ENCODE data around the gene ZFYVE28.

ZFYVE28 gene

GRCh38 chr4:2259036-2259540 is 159.4 kb downstream of the ZFYVE28 start:
- CTCF ChIA-PET = interaction anchor here (2.1 kb wide), 1 partner anchor 13 kb away, joined by 4 read pairs; no protein-coding TSS in a partner anchor
- no peaks in the 10 kb centered on the region for H3K27me3 ChIP-seq (replicated peaks in 2 of 5; ENCODE audit: control insufficient read depth in 4 of 5, insufficient read depth in 5 of 5, low read length in 4 of 5)
- no peak overlapping the region for H3K4me3 ChIP-seq (ENCODE audit: control insufficient read depth in 1 of 7, extremely low read depth in 1 of 7, insufficient read depth in 4 of 7, low read depth in 2 of 7, low read length in 6 of 7)
- no peak for DNase-seq
- no peaks in the 10 kb centered on the region for H3K9me3 ChIP-seq (ENCODE audit: control extremely low read depth in 1 of 5, control insufficient read depth in 4 of 5, insufficient read depth in 2 of 5, low read depth in 1 of 5, low read length in 4 of 5)
- no peak overlapping the region for H3K27ac ChIP-seq (ENCODE audit: insufficient read depth in 1 of 2, low read depth in 1 of 2, low read length in 2 of 2, poor library complexity in 1 of 2, severe bottlenecking in 2 of 2)
- POLR2A ChIA-PET = interaction anchor here (1.1 to 1.3 kb wide), 2 partner anchors 10 to 11 kb away, joined by 3 to 4 read pairs; no protein-coding TSS in a partner anchor
- peaks cover 4 to 54% (median 18%) of the 10 kb centered on the region in 4 experiments for H3K36me3 ChIP-seq (ENCODE audit: control insufficient read depth in 4 of 4, insufficient read depth in 4 of 4, low read length in 3 of 4)
- 94% methylated on average over 12 of the region's 13 CpGs for WGBS (ENCODE audit: insufficient coverage)
- H3K4me1 ChIP-seq (ENCODE audit: control extremely low read depth in 1 of 4, control insufficient read depth in 4 of 4, insufficient read depth in 4 of 4, low read length in 3 of 4) = peaks cover 0 to 33% (median 20%) of the 10 kb centered on the region in 4 experiments

GRCh38 chr4:2258091-2259035 is 160.1 kb downstream of the ZFYVE28 start:
- ChIA-PET CTCF (interaction anchor here (1.1 to 2.7 kb wide), 4 partner anchors 12 to 156 kb away, joined by 3 to 9 read pairs (median 4); no protein-coding TSS in a partner anchor), POLR2A (no interaction called here)
- Histone ChIP-seq H3K27ac (ENCODE audit: insufficient read depth in 1 of 2, low read depth in 1 of 2, low read length in 2 of 2, poor library complexity in 1 of 2, severe bottlenecking in 2 of 2) (no peak overlapping the region), H3K4me3 (ENCODE audit: control insufficient read depth in 1 of 7, extremely low read depth in 1 of 7, insufficient read depth in 4 of 7, low read depth in 2 of 7, low read length in 6 of 7) (no peak overlapping the region), H3K27me3 (replicated peaks in 2 of 5; ENCODE audit: control insufficient read depth in 4 of 5, insufficient read depth in 5 of 5, low read length in 4 of 5) (no peaks in the 10 kb centered on the region), H3K36me3 (ENCODE audit: control insufficient read depth in 4 of 4, insufficient read depth in 4 of 4, low read length in 3 of 4) (peaks cover 4 to 61% (median 19%) of the 10 kb centered on the region in 4 experiments), H3K9me3 (ENCODE audit: control extremely low read depth in 1 of 5, control insufficient read depth in 4 of 5, insufficient read depth in 2 of 5, low read depth in 1 of 5, low read length in 4 of 5) (no peaks in the 10 kb centered on the region), H3K4me1 (ENCODE audit: control extremely low read depth in 1 of 4, control insufficient read depth in 4 of 4, insufficient read depth in 4 of 4, low read length in 3 of 4) (peaks cover 0 to 31% (median 19%) of the 10 kb centered on the region in 4 experiments)
- DNase-seq = no peak
- WGBS (ENCODE audit: insufficient coverage) = 94% methylated on average over 16 of the region's 18 CpGs

DNA sequence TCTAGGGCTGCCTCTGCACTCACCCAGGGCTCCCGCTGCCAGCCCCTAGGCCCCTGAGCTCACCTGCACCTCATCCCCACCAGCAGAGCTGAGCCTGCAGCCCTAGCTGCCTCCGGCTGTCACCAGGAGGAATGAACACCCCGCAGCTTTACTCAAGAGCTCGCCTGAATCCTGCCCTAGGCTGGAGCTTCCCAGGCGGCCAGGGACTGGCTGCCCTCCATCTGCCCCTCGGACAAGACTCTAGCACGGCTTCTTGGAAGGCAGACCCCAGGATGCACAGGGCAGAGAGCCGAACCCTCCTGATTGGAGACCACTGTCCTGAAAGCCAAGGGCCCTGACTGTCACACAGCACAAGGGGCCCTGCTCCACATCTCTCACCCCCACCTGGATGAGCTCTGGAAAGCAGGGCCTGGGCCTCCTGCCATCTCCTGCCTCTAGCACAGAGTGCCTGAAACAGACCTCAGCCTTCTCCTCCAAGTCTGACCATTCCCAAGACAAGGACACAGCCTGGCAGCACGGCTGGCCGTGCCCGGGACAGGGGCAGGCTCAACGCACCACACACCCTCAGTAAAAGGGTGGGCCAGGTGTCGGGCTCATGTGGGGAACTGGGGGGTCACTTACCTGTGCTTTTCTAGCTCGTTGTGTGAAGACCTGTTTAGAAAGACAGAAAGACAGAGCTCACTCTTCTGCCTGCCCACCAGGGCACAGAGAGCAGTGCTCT is 160.9 kb downstream of the ZFYVE28 start:
- ChIA-PET CTCF (interaction anchor here (1.1 to 2.7 kb wide), 5 partner anchors 24 to 156 kb away, joined by 3 to 9 read pairs (median 4); no protein-coding TSS in a partner anchor), POLR2A (interaction anchor here (0.6 to 0.8 kb wide), 2 partner anchors 13 to 34 kb away, joined by 3 read pairs; no protein-coding TSS in a partner anchor)
- Histone ChIP-seq H3K27me3 (replicated peaks in 2 of 5; ENCODE audit: control insufficient read depth in 4 of 5, insufficient read depth in 5 of 5, low read length in 4 of 5) (no peaks in the 10 kb centered on the region), H3K4me1 (ENCODE audit: control extremely low read depth in 1 of 4, control insufficient read depth in 4 of 4, insufficient read depth in 4 of 4, low read length in 3 of 4) (peaks cover 0 to 25% (median 13%) of the 10 kb centered on the region in 4 experiments), H3K9me3 (ENCODE audit: control extremely low read depth in 1 of 5, control insufficient read depth in 4 of 5, insufficient read depth in 2 of 5, low read depth in 1 of 5, low read length in 4 of 5) (no peaks in the 10 kb centered on the region), H3K36me3 (ENCODE audit: control insufficient read depth in 4 of 4, insufficient read depth in 4 of 4, low read length in 3 of 4) (peaks cover 4 to 70% (median 23%) of the 10 kb centered on the region in 4 experiments), H3K27ac (ENCODE audit: insufficient read depth in 1 of 2, low read depth in 1 of 2, low read length in 2 of 2, poor library complexity in 1 of 2, severe bottlenecking in 2 of 2) (no peak overlapping the region), H3K4me3 (ENCODE audit: control insufficient read depth in 1 of 7, extremely low read depth in 1 of 7, insufficient read depth in 4 of 7, low read depth in 2 of 7, low read length in 6 of 7) (no peak overlapping the region)
- WGBS (ENCODE audit: insufficient coverage) = 97% methylated on average over 12 of the region's 14 CpGs
- no peak for DNase-seq

GRCh38 chr4:2256781-2257191 is 161.7 kb downstream of the ZFYVE28 start:
- CTCF ChIA-PET = interaction anchor here (1.1 to 2.7 kb wide), 4 partner anchors 25 to 157 kb away, joined by 3 to 9 read pairs (median 4); no protein-coding TSS in a partner anchor
- H3K9me3 ChIP-seq (ENCODE audit: control extremely low read depth in 1 of 5, control insufficient read depth in 4 of 5, insufficient read depth in 2 of 5, low read depth in 1 of 5, low read length in 4 of 5) = no peaks in the 10 kb centered on the region
- POLR2A ChIA-PET = interaction anchor here (0.8 kb wide), 1 partner anchor 34 kb away, joined by 3 read pairs; no protein-coding TSS in a partner anchor
- H3K36me3 ChIP-seq (ENCODE audit: control insufficient read depth in 4 of 4, insufficient read depth in 4 of 4, low read length in 3 of 4) = peaks cover 4 to 77% (median 23%) of the 10 kb centered on the region in 4 experiments
- 84% methylated on average over 11 of the region's 12 CpGs for WGBS (ENCODE audit: insufficient coverage)
- H3K27me3 ChIP-seq (replicated peaks in 2 of 5; ENCODE audit: control insufficient read depth in 4 of 5, insufficient read depth in 5 of 5, low read length in 4 of 5) = no peaks in the 10 kb centered on the region
- H3K4me3 ChIP-seq (ENCODE audit: control insufficient read depth in 1 of 7, extremely low read depth in 1 of 7, insufficient read depth in 4 of 7, low read depth in 2 of 7, low read length in 6 of 7) = no peak overlapping the region
- H3K4me1 ChIP-seq (ENCODE audit: control extremely low read depth in 1 of 4, control insufficient read depth in 4 of 4, insufficient read depth in 4 of 4, low read length in 3 of 4) = peaks cover 0 to 24% (median 11%) of the 10 kb centered on the region in 4 experiments
- H3K27ac ChIP-seq (ENCODE audit: insufficient read depth in 1 of 2, low read depth in 1 of 2, low read length in 2 of 2, poor library complexity in 1 of 2, severe bottlenecking in 2 of 2) = no peak overlapping the region
- DNase-seq = no peak

GRCh38 chr4:2256156-2256731 is 162.2 kb downstream of the ZFYVE28 start:
- H3K9me3 ChIP-seq (ENCODE audit: control extremely low read depth in 1 of 5, control insufficient read depth in 4 of 5, insufficient read depth in 2 of 5, low read depth in 1 of 5, low read length in 4 of 5) = no peaks in the 10 kb centered on the region
- no peaks in the 10 kb centered on the region for H3K27me3 ChIP-seq (replicated peaks in 2 of 5; ENCODE audit: control insufficient read depth in 4 of 5, insufficient read depth in 5 of 5, low read length in 4 of 5)
- peaks cover 0 to 24% (median 11%) of the 10 kb centered on the region in 4 experiments for H3K4me1 ChIP-seq (ENCODE audit: control extremely low read depth in 1 of 4, control insufficient read depth in 4 of 4, insufficient read depth in 4 of 4, low read length in 3 of 4)
- H3K27ac ChIP-seq (ENCODE audit: insufficient read depth in 1 of 2, low read depth in 1 of 2, low read length in 2 of 2, poor library complexity in 1 of 2, severe bottlenecking in 2 of 2) = no peak overlapping the region
- 96% methylated on average over 6 of the region's 8 CpGs for WGBS (ENCODE audit: insufficient coverage)
- H3K4me3 ChIP-seq (ENCODE audit: control insufficient read depth in 1 of 7, extremely low read depth in 1 of 7, insufficient read depth in 4 of 7, low read depth in 2 of 7, low read length in 6 of 7) = no peak overlapping the region
- peaks cover 7 to 81% (median 25%) of the 10 kb centered on the region in 4 experiments for H3K36me3 ChIP-seq (ENCODE audit: control insufficient read depth in 4 of 4, insufficient read depth in 4 of 4, low read length in 3 of 4)
- ChIA-PET CTCF (interaction anchor here (1.6 to 2.7 kb wide), 3 partner anchors 26 to 98 kb away, joined by 4 to 9 read pairs (median 4); no protein-coding TSS in a partner anchor), POLR2A (no interaction called here)
- DNase-seq = no peak

- ChIA-PET POLR2A (no interaction called here), CTCF (interaction anchor here (1.8 to 2.7 kb wide), 2 partner anchors 36 to 99 kb away, joined by 4 to 9 read pairs; no protein-coding TSS in a partner anchor)
- no peaks in the 10 kb centered on the region for H3K27me3 ChIP-seq (replicated peaks in 2 of 5; ENCODE audit: control insufficient read depth in 4 of 5, insufficient read depth in 5 of 5, low read length in 4 of 5)
- DNase-seq = no peak
- 89% methylated on average over 17 of the region's 18 CpGs for WGBS (ENCODE audit: insufficient coverage)
- H3K9me3 ChIP-seq (ENCODE audit: control extremely low read depth in 1 of 5, control insufficient read depth in 4 of 5, insufficient read depth in 2 of 5, low read depth in 1 of 5, low read length in 4 of 5) = no peaks in the 10 kb centered on the region
- H3K4me3 ChIP-seq (ENCODE audit: control insufficient read depth in 1 of 7, extremely low read depth in 1 of 7, insufficient read depth in 4 of 7, low read depth in 2 of 7, low read length in 6 of 7) = no peak overlapping the region
- peaks cover 0 to 20% (median 6%) of the 10 kb centered on the region in 4 experiments for H3K4me1 ChIP-seq (ENCODE audit: control extremely low read depth in 1 of 4, control insufficient read depth in 4 of 4, insufficient read depth in 4 of 4, low read length in 3 of 4)
- H3K36me3 ChIP-seq (ENCODE audit: control insufficient read depth in 4 of 4, insufficient read depth in 4 of 4, low read length in 3 of 4) = peaks cover 10 to 87% (median 27%) of the 10 kb centered on the region in 4 experiments
- no peak overlapping the region for H3K27ac ChIP-seq (ENCODE audit: insufficient read depth in 1 of 2, low read depth in 1 of 2, low read length in 2 of 2, poor library complexity in 1 of 2, severe bottlenecking in 2 of 2)
Observed at GRCh38 chr4:2255501-2256155, 162.8 kb downstream of the ZFYVE28 start.
